ENCODE data around the gene CEACAM7.
A peak's percentile ranks its signal among the peaks of the same experiment; 100 is the strongest.

Gene CEACAM7

DNA sequence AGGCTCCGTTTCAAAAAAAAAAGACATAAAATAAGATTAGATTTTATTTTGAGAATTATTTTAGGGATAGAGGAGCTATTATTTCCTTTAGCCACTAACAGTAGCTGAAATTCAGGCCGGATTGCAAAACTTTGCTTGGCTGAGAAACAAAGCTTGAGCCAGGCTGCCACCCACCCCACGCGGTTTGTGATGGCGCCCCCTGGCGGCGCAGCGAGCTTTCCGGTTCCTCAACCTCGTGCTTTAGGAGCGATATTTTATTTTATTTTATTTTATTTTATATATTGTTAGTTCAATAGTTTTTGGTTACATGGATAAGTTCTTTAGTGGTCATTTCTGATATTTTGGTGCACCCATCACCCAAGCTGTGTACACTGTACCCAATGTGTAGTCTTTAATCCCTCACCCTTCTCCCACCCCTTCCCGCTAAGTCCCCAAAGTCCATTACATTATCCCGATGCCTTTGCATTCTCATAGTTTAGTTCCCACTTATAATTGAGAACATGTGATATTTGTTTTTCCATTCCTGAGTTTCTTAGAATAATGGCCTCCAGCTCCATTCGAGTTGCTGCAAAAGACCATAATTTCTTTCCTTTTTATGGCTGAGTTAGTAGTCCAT, 41.4 kb downstream of the CEACAM7 start:
- peak in 1 of 2 experiments; percentile 59 for DNase-seq

DNA sequence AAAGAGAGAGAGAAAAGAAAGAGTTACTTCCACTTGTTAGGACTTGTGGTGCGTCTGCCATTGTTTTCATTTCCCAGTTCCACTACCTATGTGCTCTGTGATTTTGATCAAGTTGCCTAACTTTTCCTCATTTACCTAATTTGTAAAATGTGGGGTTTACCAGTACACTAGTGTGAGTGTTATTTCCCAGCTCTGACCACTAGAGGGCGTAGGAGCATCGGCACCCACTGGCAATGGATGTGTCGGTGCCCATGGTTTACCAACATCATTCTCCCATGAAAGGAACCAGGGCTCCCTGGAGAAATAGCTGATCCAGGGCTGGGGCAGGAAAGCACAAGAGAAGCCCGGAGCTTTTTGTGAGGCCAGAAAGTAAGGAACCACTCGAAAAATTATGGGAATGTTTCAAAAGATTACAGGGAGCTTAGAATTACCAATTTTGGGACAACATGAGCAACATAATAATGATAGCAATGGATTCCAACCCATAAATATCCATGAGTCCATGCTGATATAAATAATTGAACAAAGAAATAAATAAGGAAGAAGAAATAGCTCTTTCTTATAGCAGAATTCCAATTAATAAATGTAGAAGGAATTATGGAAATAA, 46.1 kb downstream of the CEACAM7 start:
- peak; percentile 56 to 60 for DNase-seq

DNA sequence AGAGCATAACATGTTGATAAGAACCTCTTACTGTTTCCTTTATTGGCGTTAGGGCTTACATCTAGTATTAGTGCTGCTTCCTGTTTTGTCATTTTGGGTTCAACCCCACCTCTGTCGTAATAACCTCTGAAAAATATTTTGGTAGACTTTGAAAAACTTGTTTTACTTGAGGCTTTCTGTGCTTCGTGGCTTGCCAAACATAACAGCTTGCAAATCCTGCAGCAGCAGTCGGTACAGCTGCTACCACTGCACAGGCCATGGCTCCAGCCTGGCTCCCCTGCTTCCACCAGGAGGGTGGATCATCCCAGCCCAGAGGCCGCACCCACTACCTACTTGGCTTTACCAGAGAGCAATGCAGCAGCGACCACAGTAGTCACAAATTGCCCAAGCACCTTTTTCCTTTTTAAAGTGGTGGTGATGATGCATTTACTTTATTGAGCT, 49.4 kb downstream of the CEACAM7 start:
- no peak for DNase-seq

DNA sequence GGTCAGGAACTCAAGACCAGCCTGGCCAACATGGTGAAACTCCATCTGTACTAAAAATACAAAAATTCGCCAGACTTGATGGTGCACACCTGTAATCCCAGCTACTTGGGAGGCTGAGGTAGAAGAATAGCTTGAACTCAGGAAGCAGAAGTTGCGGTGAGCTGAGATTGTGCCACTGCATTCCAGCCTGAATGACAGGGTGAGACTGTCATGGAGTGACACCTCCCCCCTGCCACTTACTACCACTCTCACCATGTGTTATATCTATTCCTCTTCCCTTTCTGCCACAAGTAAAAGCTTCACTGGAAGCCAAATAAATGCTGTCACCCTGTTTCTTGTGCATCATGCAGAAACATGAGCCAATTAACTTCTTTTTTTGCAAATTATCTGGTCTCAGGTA, 50.6 kb downstream of the CEACAM7 start:
- DNase-seq, result no peak

DNA sequence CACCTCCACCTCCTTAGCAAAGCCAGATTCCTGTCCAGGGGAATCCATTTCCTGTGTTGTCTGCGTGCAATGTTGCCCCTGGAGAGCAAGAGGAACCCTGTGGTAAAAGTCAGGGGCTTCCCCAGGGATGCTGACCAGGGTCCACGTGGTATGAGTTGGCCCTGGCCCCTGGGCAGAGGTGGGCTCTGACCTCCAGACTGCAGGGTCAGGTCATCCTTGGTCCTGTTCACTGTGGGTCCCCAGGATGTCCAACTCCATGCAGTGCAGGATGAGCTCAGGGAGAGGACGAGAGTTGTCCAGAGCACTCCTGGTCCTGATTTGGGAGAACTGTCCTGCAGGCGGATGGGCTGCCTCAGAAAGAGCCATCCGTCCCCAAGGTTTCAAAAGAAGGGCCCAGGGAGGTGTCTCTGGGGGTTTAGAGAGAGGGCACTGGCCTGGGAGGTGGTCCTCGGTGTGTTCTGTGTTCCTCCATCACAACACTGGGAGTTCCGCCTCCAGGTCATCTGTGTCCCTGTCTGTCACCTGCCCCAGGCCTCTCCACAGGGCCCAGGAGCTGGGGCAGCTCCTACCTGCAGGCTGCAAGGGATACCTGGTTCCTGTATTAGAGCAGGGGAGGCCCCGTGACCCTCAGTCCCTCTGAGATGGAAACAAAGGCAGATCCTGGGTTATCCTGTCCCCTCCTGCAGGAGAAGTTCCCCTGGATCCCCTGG, 59.9 kb downstream of the CEACAM7 start:
- DNase-seq, result no peak

DNA sequence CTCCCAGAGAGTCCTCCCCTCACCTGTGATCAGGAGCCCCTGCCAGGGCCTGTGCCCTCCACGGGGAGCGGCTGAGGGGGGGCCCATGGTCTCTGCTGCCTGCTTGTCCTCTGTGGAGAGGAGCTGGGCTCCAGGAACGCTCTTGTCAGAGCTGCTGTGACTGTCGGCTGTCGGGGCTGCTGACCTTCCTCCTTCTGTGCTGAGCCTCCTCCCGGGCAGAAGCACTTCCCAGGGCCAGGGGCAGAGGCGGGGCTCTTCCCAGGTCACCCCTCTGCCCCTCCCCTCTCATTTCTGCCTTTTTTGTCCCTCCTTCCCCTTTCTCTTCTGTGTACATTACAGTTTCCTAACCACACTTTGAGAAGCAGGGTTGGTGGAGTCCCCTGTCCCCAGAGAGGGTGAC, 61.2 kb downstream of the CEACAM7 start, which contains the start of gene CEACAM4:
Gene CEACAM4, minus strand, starts transcription at position 198 of the 400 bp plus-strand sequence. Its CDS starts 111 bp downstream, at position 87.
- DNase-seq, result no peak

DNA sequence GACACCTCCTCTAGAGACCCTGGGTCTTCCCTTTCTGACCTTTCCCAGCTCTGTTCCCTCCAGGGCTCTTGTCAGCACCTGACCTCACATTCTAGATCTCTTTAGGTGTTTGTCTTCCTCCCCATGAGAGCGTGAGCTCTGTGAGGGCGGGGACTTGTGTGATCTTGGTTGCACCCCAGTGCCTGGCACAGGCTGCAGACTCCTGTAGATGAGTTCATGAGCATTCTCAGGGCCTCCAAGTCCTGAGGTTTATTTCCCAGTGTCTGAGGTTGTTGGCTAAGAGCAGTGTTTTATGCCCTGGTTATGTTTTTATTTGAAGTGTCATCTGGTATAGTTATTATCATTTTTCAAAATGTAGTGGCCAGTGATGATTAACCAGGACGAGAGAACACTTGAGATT, 61.8 kb downstream of the CEACAM7 start:
- no peak for DNase-seq

DNA sequence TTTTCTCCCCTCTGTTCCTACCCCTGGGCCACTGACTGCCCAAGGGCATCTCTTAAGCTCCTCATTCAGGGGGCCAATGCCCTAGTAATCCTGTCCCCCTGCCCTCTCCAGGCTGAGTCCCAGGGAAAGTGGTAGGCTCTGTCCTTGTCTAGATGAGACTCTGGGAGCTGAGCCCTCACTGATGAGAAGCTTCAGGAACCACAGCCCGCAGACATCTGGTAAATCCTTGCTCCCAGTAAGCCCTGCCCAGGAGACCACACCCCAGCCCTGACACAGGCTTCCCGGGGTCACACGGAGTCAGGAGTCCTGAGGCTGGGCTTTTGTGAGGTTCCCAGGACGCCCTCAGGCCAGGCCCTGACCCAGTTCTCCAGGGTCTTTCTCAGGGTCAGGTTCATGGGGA, 63.1 kb downstream of the CEACAM7 start:
- DNase-seq, result no peak

DNA sequence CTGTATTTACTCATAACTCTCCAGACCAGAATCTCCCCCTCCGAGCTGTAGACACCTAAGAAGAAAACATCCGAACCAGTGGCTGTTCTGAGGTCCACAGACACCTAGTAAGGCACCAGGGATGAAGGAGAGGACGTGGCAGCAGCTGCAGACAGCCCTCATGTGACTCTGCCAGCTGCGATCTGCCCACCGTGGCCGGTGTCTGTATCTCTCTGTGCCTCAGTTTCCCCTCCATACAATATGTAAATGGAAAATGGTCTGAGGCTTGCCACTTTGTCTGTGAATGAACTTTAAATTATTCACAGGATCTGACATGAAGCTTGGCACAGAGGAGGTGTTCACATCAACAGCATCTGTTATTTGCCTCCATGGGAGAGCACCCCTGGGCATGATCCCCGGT, 63.6 kb downstream of the CEACAM7 start:
- no peak for DNase-seq

DNA sequence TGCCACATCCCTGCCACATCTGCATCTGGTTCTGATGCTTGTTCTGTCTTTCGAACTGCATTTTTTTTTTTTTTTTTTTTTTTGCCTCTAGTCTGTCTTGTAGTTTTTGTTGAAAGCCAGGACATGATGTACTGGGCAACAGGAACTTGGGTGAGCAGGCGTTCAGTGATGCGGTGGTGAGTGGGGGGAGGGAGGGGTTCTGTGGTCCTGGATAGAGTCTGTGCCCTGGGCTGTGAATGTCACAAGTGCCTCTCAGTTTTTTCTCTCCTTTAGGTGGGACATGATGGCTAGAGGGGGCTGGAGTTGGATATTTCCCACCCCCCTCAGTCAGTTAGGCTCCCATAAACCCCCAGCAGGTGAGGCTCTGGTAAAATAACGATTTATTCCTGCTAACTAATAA, 64.7 kb downstream of the CEACAM7 start:
- DNase-seq, result no peak

Measured in stimulated activated CD4-positive, alpha-beta T cell treated with anti-CD3 and anti-CD28 coated beads, Interleukin-4, amount 100 ng/mL, for 4 hours (primary cell).